ENCODE measurements around the gene EYS. TPM values are rescaled to one million over a fixed set of nuclear protein-coding genes. Genes with fewer than 3 reads are reported as not detected.

The EYS gene
- total RNA-seq, 1 experiment from 2014 or later, result not detected

- TF ChIP-seq CTCF (IDR thresholded peaks at IDR 0.05 in 2 of 3, conservative IDR thresholded peaks at IDR 0.05 in 1 of 3; ENCODE audit: borderline replicate concordance in 1 of 3, insufficient read depth in 1 of 3, low read depth in 2 of 3, low read length in 2 of 3), result no peak
- no peak for TF ChIP-seq POLR2A (IDR thresholded peaks at IDR 0.05; ENCODE audit: borderline replicate concordance, extremely low read depth, insufficient read depth, insufficient read length)
Observed at GRCh38 chr6:64224819-64225218, 1482.2 kb downstream of the EYS start (continued).

GRCh38 chr6:64221776-64222175 is 1485.2 kb downstream of the EYS start:
- no peak overlapping the region for H3K4me2 ChIP-seq (ENCODE audit: low read length)
- H3K9me3 ChIP-seq (ENCODE audit: control insufficient read depth in 1 of 2, insufficient read depth in 1 of 2, low read depth in 1 of 2, low read length in 2 of 2), result peaks cover 0 to 5% of the 10 kb centered on the region in 2 experiments; a peak in 2 of 4 replicates
- no peaks in the 10 kb centered on the region for H3K27me3 ChIP-seq (ENCODE audit: insufficient read depth, low read length)
- POLR2A ChIA-PET, result no interaction called here
- H2AFZ ChIP-seq (ENCODE audit: low read depth, low read length, poor library complexity, severe bottlenecking), result no peak overlapping the region
- no peak overlapping the region for H3K4me3 ChIP-seq (replicated peaks in 1 of 2; ENCODE audit: low read depth in 1 of 2, low read length in 2 of 2)
- H3K27ac ChIP-seq (ENCODE audit: low read depth, low read length), result no peak overlapping the region
- no peaks in the 10 kb centered on the region for H3K4me1 ChIP-seq (ENCODE audit: control insufficient read depth in 1 of 2, insufficient read depth in 2 of 2, low read length in 2 of 2)
- no peaks in the 10 kb centered on the region for H3K79me2 ChIP-seq (ENCODE audit: insufficient read depth, low read length)
- CTCF ChIA-PET, result no interaction called here
- no peaks in the 10 kb centered on the region for H3K36me3 ChIP-seq (ENCODE audit: control insufficient read depth in 1 of 2, insufficient read depth in 2 of 2, low read length in 2 of 2)
- no peaks in the 10 kb centered on the region; the same call in 1 of the 2 replicates for H4K20me1 ChIP-seq (ENCODE audit: insufficient read depth)
- TF ChIP-seq CTCF (IDR thresholded peaks at IDR 0.05 in 2 of 3, conservative IDR thresholded peaks at IDR 0.05 in 1 of 3; ENCODE audit: borderline replicate concordance in 1 of 3, insufficient read depth in 1 of 3, low read depth in 2 of 3, low read length in 2 of 3) (no peak), EZH2phosphoT487 (IDR thresholded peaks at IDR 0.05; ENCODE audit: borderline replicate concordance) (no peak), EZH2 (IDR thresholded peaks at IDR 0.05) (no peak), MAX (IDR thresholded peaks at IDR 0.05) (no peak), EGR1 (IDR thresholded peaks at IDR 0.05; ENCODE audit: low read depth) (no peak), POLR2A (IDR thresholded peaks at IDR 0.05; ENCODE audit: borderline replicate concordance, extremely low read depth, insufficient read depth, insufficient read length) (no peak), TCF7L2 (IDR thresholded peaks at IDR 0.05; ENCODE audit: borderline replicate concordance, extremely low read depth, insufficient read depth, insufficient read length) (no peak), ATF3 (IDR thresholded peaks at IDR 0.05) (no peak), CBX3 (IDR thresholded peaks at IDR 0.05; ENCODE audit: low read depth) (no peak)
- DNase-seq (ENCODE audit: low read depth, low spot score) (no peak), ATAC-seq (no peak)
- RAD21 ChIA-PET (ENCODE audit: low non-redundant PET in 1 of 2, low total read pairs in 2 of 2, uncharacterized antibody in 2 of 2, unreplicated experiment in 2 of 2), result no interaction called here
- no peaks in the 10 kb centered on the region for H3K9me2 ChIP-seq (ENCODE audit: insufficient read depth)
- no peak overlapping the region for H3K9ac ChIP-seq (ENCODE audit: low read length)
- intact Hi-C loops (cut with micrococcal nuclease), result no loop called here
- no TSS peak for BruUV-seq (replicated peaks)
